HUES64 (cell line): ENCODE measurements around the gene TAGAP.
"Not testable (repeated sequence)": the region's sequence is repeated elsewhere in the genome, so short reads cannot be mapped to it uniquely, and the experiment has no call there.

ENCODE experiments used
- H3K27ac ChIP-seq: 2 replicates; pipeline ENCODE4 v1.7.0; 2013; ENCODE audit warnings: low read depth, low read length, inconsistent platforms
- H3K27me3 ChIP-seq: 2 replicates; pipeline ENCODE4 v1.6.1; 2013; ENCODE audit warnings: mild to moderate bottlenecking, low read length; ENCODE audit not compliant: insufficient read depth
- H3K36me3 ChIP-seq: 2 replicates; pipeline ENCODE4 v1.6.1; 2013; ENCODE audit warnings: mild to moderate bottlenecking, low read length; ENCODE audit not compliant: insufficient read depth
- H3K4me1 ChIP-seq: 2 replicates; pipeline ENCODE4 v1.6.1; 2013; ENCODE audit warnings: mild to moderate bottlenecking, low read length, moderate library complexity; ENCODE audit not compliant: insufficient read depth
- H3K4me3 ChIP-seq: 2 replicates; pipeline ENCODE4 v1.5.1; 2013; ENCODE audit warnings: mild to moderate bottlenecking, low read length, moderate library complexity
- H3K9ac ChIP-seq: 2 replicates; pipeline ENCODE4 v1.6.1; 2013; ENCODE audit warnings: mild to moderate bottlenecking, low read depth, low read length
- H3K9me3 ChIP-seq: 2 replicates; pipeline ENCODE4 v1.6.1; 2013; ENCODE audit warnings: low read depth, low read length; ENCODE audit not compliant: insufficient read depth
- WGBS: fragments of 150-250, 120-280 bp; methylation state at CpG from one replicate; pipeline ENCODE4 v1.1.7; 2013; ENCODE audit warnings: missing lambda C conversion rate; 5-methylcytosine and 5-hydroxymethylcytosine counted together

TAGAP gene

DNA sequence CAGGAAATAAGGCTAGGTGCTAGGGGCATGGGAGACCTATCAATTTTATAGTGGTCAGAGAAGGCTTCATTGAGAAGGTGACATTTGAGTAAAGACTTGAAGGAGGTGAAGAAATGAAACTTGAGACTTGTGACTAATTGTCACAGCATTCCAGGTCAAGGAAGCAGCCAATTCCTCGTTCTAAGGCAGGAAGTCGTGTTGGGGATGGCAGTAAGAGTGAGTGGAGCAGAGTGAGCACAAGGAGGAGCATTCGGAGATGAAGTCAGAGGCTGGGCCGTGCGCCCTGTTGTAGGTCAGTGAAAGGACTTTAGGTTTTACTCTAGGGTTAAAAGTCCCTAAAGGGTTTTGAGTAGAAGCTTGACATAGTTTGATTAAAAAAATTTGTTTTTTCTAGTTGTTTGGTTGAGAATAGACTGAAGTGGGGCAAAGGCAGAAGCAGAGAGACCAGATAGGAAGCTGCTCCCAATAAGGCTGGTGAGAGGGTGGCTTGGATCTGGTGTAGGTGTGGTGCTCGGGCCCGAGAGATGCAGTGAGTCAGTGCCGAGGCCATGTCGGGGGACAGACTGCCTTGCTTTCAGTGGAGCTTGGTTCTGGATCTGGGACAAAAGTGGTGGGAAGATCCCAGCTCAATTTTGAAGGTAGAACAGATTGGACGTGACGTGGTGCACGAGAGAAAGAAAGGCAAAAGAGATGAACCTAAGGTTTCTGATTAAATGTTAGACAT lies 42.2 kb downstream of the TAGAP start:
- Histone ChIP-seq H3K4me1 (peaks cover 10% of the 10 kb centered on the region), H3K27ac (no peak overlapping the region), H3K9me3 (no peaks in the 10 kb centered on the region), H3K36me3 (no peaks in the 10 kb centered on the region), H3K9ac (no peak overlapping the region), H3K27me3 (no peaks in the 10 kb centered on the region), H3K4me3 (no peak overlapping the region)
- 85% methylated on average over 12 of the region's 12 CpGs for WGBS

DNA sequence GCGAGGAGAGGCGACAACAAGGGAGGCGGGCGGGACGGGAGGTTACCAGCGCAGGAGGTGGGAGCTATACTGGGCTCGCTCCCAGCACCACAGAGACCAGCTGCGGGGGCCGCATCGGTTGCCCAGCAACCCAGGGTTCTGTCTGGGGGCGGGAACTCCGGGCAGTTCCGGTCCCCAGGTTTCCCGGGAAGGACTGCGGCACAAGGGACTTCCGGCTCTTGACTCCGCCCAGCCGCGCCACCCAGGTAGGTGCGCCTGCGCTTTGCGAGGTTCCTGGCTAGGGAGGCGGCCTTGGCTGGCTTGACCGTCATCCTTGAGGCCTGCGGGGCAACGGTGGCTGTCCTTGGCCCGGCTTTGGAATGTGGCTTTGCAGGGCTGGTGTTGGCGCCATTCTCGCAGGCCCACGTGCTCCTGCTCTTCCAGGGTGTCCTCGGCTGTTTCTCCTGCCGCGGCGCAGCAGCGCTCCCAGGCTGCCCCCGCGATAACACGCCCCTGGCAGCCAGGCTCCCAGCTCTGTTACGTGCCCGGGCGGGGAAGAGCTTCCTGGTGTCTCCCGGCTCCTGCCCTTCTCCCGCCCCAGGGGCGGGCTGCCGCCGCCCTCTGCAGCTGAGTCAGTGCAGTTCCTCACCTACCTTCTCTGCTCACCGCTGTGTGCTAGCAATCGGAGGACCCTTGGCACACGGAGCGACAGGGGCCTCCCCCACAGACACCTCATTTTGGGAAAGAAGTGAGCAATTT lies 45.0 kb downstream of the TAGAP start, which contains the start of gene RSPH3:
Gene RSPH3 (minus strand): TSS at position 537 of the 738 bp plus-strand sequence. CDS start 652 bp downstream, outside the sequence.
- Histone ChIP-seq H3K4me1 (peaks cover 10% of the 10 kb centered on the region), H3K9ac (peak within 1 kb of the TSS; percentile 92), H3K4me3 (peak within 1 kb of the TSS; percentile 77), H3K27ac (peak within 1 kb of the TSS; percentile 99), H3K27me3 (no peaks in the 10 kb centered on the region), H3K9me3 (no peaks in the 10 kb centered on the region), H3K36me3 (no peaks in the 10 kb centered on the region)
- WGBS = under 1% methylated on average over 48 of the region's 50 CpGs

DNA sequence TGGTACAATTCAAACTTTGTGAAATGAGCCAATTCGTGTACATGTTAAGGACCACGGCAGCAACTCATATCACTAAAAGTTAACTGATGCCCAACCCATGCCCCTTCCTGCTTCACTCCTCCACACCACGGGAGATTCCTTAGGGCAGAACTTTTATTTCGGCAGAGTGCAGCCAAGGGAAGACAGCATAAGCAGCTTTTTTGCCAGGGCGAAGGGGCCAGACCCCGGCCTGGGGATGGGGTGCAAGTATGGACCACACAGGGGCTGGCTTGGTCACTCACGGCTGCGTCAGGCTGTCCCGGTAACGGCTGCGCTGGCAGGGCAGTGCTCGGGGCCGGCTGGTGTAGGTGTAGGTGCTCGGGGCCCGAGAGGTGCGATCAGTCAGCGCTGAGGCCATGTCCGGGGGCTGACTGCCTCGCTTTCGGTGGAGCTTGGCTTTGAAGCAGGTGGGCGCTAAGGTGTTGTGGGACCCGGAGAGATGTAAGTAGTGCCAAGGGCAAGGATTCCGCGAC lies 45.6 kb downstream of the TAGAP start:
- Histone ChIP-seq H3K36me3 (no peaks in the 10 kb centered on the region), H3K27ac (no peak overlapping the region), H3K9me3 (no peaks in the 10 kb centered on the region), H3K4me3 (peak overlapping the region; percentile 77), H3K4me1 (peaks cover 10% of the 10 kb centered on the region), H3K27me3 (no peaks in the 10 kb centered on the region), H3K9ac (peak overlapping the region; percentile 45)
- 3% methylated on average over 24 of the region's 24 CpGs for WGBS

DNA sequence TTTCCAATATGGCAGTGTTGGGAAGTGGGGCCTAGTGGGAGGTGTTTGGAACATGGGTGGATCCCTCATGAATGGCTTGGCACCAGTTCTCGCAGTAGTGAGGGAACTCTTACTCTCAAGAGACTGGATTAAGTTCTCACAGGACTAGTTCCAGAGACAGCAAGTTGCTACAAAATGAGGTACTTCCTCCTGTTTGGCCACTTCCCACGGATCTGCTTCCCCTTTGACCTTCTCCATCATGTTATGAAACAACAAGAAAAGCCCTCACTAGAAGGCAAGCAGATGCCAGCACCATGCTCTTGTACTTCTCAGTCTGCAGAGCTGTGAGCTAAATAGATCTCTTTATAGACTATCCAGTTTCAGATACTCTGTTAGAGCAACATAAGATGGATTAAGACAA lies 47.9 kb downstream of the TAGAP start:
- Histone ChIP-seq H3K27me3 (no peaks in the 10 kb centered on the region), H3K27ac (no peak overlapping the region), H3K4me1 (peaks cover 10% of the 10 kb centered on the region), H3K9me3 (no peaks in the 10 kb centered on the region), H3K9ac (no peak overlapping the region), H3K36me3 (no peaks in the 10 kb centered on the region), H3K4me3 (no peak overlapping the region)
- 83% methylated on average over 2 of the region's 2 CpGs for WGBS

DNA sequence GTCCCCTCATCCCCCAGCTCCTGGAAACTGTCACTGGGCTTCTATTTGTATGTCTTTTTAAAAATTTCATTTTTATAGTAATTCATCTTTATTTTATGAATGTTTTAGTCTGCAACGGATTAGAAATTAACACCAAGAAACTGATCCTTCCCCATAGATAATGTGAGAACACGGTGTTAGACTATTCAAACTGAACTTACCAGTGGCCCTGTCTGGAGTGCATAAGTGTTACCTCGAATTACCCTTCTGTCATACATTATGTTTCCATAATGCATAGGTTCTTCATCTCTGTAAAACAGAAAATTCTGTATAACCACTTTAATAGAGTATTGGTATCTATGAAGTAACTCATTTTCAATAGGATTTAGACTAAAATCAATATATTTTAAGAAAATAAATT lies 51.2 kb downstream of the TAGAP start:
- H3K9me3 ChIP-seq = no peaks in the 10 kb centered on the region
- H3K27me3 ChIP-seq = no peaks in the 10 kb centered on the region
- no peaks in the 10 kb centered on the region for H3K4me1 ChIP-seq
- no peaks in the 10 kb centered on the region for H3K36me3 ChIP-seq
- H3K27ac ChIP-seq = no peak overlapping the region
- no peak overlapping the region for H3K4me3 ChIP-seq
- WGBS = 100% methylated on average over 3 of the region's 3 CpGs
- no peak overlapping the region for H3K9ac ChIP-seq

DNA sequence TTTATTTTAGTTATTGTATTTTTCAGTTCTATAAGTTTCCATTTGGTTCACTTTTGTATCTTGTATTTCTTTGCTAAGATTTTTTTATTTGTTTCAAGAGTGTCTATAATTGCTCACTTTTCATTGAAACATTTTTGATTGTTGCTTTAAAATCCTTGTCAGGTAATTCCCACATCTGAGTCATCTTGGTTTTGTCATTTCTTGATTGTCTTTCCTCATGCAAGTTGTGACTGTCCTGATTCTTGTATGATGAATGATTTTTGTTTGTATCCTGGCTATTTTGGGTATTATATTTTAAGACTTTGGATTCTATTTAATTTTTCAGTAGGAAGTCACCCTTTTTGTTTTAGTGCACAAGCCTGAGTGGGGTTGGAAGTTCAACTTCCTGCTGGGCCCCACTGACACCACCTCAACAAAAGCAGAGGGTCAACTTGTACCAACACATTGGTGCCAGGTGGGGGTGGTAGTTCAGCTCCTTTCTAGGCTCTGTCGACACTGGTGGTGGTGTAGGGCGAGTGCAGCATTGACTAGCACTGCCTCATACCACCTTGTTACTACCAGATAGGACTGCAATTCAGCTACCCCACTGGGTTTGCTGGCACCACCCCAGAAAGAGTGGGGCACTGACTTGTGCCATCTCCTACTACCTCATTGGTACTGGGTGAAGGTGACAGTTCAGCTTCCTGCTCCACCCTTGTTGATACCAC lies 53.6 kb downstream of the TAGAP start:
- no peaks in the 10 kb centered on the region for H3K4me1 ChIP-seq
- H3K27ac ChIP-seq = no peak overlapping the region
- no peaks in the 10 kb centered on the region for H3K36me3 ChIP-seq
- H3K9me3 ChIP-seq = no peaks in the 10 kb centered on the region
- 83% methylated on average over 2 of the region's 2 CpGs for WGBS
- no peaks in the 10 kb centered on the region for H3K27me3 ChIP-seq
- H3K9ac ChIP-seq = no peak overlapping the region
- no peak overlapping the region for H3K4me3 ChIP-seq

DNA sequence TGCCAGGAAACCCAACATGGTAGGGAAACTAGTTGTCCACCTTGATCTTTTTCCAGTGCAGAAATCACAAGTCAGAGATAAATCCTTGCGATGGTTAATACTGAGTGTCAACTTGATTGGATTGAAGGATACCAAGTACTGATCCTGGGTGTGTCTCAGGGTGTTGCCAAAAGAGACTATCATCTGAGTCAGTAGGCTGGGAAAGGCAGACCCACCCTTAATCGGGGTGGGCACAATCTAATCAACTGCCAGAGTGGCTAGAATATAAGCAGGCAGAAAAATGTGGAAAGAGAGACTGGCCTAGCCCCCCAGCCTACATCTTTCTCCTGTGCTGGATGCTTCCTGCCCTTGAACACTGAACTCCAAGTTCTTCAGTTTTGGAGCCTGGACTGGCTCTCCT lies 55.1 kb downstream of the TAGAP start:
- H3K4me3 ChIP-seq, H3K9ac ChIP-seq, H3K27me3 ChIP-seq, H3K9me3 ChIP-seq, H3K27ac ChIP-seq, H3K4me1 ChIP-seq, H3K36me3 ChIP-seq: not testable (repeated sequence)
- 95% methylated on average over 2 of the region's 2 CpGs for WGBS

DNA sequence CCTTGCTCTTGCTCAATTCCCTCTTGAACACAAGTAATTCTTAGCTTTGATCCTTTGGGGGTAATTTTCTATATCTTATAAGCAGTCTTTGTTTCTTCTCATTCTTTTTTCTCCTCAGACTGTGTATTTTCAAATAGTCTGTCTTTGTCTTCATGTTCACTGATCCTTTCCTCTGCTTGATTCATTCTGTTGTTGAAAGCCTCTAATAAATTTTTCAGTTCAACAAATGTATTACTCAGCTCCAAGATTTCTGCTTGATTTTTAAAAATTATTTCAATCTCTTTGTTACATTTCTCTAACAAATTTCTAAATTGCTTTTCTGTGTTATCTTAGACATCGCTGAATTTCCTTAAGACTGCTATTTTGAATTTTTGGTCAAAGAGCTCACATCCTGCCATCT lies 56.3 kb downstream of the TAGAP start:
- no peaks in the 10 kb centered on the region for H3K4me1 ChIP-seq
- H3K9ac ChIP-seq = no peak overlapping the region
- no peak overlapping the region for H3K27ac ChIP-seq
- no peaks in the 10 kb centered on the region for H3K9me3 ChIP-seq
- WGBS = 100% methylated on average over 1 of the region's 1 CpG
- H3K27me3 ChIP-seq = no peaks in the 10 kb centered on the region
- H3K36me3 ChIP-seq = no peaks in the 10 kb centered on the region
- H3K4me3 ChIP-seq = no peak overlapping the region

DNA sequence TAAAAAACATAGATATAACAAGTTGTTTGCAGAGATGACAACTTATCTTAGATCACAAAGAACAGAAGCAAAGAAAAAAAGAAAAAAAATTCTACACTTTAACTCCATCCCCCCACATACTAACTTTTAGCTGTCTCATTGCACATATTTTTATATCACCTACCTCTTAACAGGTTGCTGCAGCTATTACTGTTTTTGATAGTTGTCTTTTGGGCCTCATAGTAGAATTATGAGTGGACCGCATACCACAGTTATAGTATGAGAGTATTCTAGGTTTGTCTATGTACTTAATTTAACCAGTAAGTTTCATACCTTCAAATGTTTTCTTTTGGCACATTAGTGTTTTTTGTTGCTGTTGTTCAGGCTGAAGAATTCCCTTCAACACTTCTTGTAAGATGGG lies 57.1 kb downstream of the TAGAP start:
- Histone ChIP-seq H3K9ac (no peak overlapping the region), H3K9me3 (no peaks in the 10 kb centered on the region), H3K27ac (no peak overlapping the region), H3K36me3 (no peaks in the 10 kb centered on the region), H3K4me1 (no peaks in the 10 kb centered on the region), H3K4me3 (no peak overlapping the region), H3K27me3 (no peaks in the 10 kb centered on the region)
- WGBS = no CpG with 5 or more reads among the region's 1 CpG
